Measurements from ENCODE around the gene DHRS4L2. TPM values are rescaled to one million over a fixed set of nuclear protein-coding genes. Genes with fewer than 3 reads are reported as not detected.

The DHRS4L2 gene
- polyA plus RNA-seq, 3 donors, result 36.1 to 44.3 (median 36.8) TPM

- DNase-seq, result no peak
Measured at GRCh38 chr14:24052656-24053547, 64.2 kb downstream of the DHRS4L2 start.

DNA sequence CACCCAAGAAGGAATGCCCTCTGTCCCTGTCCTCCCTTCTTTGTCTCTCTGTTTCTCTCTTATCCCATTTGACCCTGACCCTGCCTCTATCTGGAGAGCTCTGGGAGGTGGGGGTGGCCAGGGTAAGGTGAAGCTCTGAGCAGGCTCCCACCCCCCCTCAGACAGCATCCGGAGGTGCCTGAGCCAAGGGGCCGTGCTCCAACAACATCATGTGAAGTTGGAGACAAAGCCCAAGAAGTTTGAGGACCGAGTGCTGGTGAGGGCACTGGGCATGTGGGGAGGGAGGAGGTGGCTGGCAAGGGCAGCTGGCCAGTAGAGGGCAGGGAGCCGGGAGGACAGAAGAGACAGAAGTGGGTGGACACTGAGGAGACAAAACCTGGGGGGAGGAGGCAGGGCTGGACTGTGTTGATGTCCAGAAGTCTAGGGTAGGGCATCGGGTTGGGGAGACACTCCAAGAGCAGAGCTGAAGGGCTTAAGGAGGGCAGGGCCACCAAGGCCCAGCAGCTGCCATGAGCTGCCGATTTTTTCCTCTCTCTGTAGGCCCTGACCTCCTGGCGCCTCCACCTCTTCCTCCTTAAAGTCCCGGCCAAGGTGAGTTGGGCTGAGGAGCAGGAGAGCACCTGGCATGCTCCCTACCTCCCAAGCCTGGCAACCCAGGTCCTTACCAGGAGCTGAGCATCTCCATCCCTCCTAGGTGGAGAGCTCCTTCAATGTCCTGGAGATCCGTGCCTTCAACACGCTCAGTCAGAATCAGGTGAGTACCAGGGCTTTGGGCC is 65.0 kb downstream of the DHRS4L2 start:
- DNase-seq, result no peak

GRCh38 chr14:24054324-24054641 is 65.6 kb downstream of the DHRS4L2 start:
- no peak for DNase-seq

DNA sequence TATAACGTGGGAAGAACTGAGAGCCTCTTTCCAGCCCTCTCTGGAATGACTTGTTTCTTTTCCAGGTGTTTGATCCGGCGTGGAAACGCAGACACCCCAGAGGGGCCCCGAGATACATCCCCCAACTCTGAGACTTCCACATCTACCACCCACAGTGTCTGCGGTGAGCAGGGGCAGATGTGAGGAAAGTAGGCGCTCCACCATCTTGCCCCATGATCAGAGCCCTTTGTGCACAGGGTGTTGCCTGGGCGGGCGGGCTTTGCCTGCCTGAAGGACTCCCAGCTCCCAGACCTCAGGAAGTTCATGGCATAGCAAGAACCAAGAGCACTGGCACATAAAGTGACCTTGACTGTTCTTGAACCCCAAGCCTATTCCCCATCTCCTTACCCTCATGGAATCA is 65.9 kb downstream of the DHRS4L2 start:
- DNase-seq, result no peak

Other genes starting within 250 kb of the DHRS4L2 start
- 10 to 100 TPM; 56.3 to 69.2 (median 65.6) TPM for gene DHRS4, start 35.2 kb upstream of the DHRS4L2 start, polyA plus RNA-seq (ENCODE audit: insufficient read length in 3 of 3)
- 1 to 10 TPM; 2.2 to 2.4 (median 2.4) TPM for gene CARMIL3, start 63.1 kb downstream of the DHRS4L2 start, polyA plus RNA-seq (ENCODE audit: insufficient read length in 3 of 3)
- under 1 TPM in 1 of 3 donors, not detected in 2; 0.24 TPM for gene CPNE6, start 82.6 kb downstream of the DHRS4L2 start, polyA plus RNA-seq (ENCODE audit: insufficient read length in 3 of 3)
- 10 to 100 TPM; 37.7 to 41.7 (median 40.0) TPM for gene PCK2, start 105.4 kb downstream of the DHRS4L2 start, polyA plus RNA-seq (ENCODE audit: insufficient read length in 3 of 3)
- gene DCAF11, start 125.8 kb downstream of the DHRS4L2 start, polyA plus RNA-seq (ENCODE audit: insufficient read length in 3 of 3), result 10 to 100 TPM; 82.2 to 96.2 (median 92.8) TPM
- 1 to 10 TPM; 2.7 to 3.2 (median 2.9) TPM for gene NRL, start 126.0 kb downstream of the DHRS4L2 start, polyA plus RNA-seq (ENCODE audit: insufficient read length in 3 of 3)
- gene FITM1, start 141.7 kb downstream of the DHRS4L2 start, polyA plus RNA-seq (ENCODE audit: insufficient read length in 3 of 3), result 1 to 10 TPM; 1.1 to 2.3 (median 1.5) TPM
- gene PSME1, start 147.3 kb downstream of the DHRS4L2 start, polyA plus RNA-seq (ENCODE audit: insufficient read length in 3 of 3), result 100 to 1,000 TPM; 175 to 216 (median 196) TPM
- gene EMC9, start 152.7 kb downstream of the DHRS4L2 start, polyA plus RNA-seq (ENCODE audit: insufficient read length in 3 of 3), result 10 to 100 TPM; 19.8 to 29.7 (median 21.1) TPM
- 100 to 1,000 TPM; 145 to 164 (median 151) TPM for gene PSME2, start 157.7 kb downstream of the DHRS4L2 start, polyA plus RNA-seq (ENCODE audit: insufficient read length in 3 of 3)
- gene RNF31, start 158.6 kb downstream of the DHRS4L2 start, polyA plus RNA-seq (ENCODE audit: insufficient read length in 3 of 3), result 10 to 100 TPM; 46.4 to 70.4 (median 53.4) TPM
- 10 to 100 TPM; 56.8 to 68.9 (median 57.2) TPM for gene IRF9, start 172.3 kb downstream of the DHRS4L2 start, polyA plus RNA-seq (ENCODE audit: insufficient read length in 3 of 3)
- gene REC8, start 183.2 kb downstream of the DHRS4L2 start, polyA plus RNA-seq (ENCODE audit: insufficient read length in 3 of 3), result 10 to 100 TPM; 71.4 to 85.6 (median 80.8) TPM
- 10 to 100 TPM; 39.6 to 48.5 (median 42.8) TPM for gene IPO4, start 199.9 kb downstream of the DHRS4L2 start, polyA plus RNA-seq (ENCODE audit: insufficient read length in 3 of 3)
- 10 to 100 TPM; 45.2 to 55.8 (median 46.7) TPM for gene TM9SF1, start 206.5 kb downstream of the DHRS4L2 start, polyA plus RNA-seq (ENCODE audit: insufficient read length in 3 of 3)
- 10 to 100 TPM in 2 of 3 donors, 1 to 10 TPM in 1; 3.9 to 17.9 (median 14.1) TPM for gene TSSK4, start 216.8 kb downstream of the DHRS4L2 start, polyA plus RNA-seq (ENCODE audit: insufficient read length in 3 of 3)
- 10 to 100 TPM; 50.6 to 70.2 (median 58.2) TPM for gene CHMP4A, start 224.6 kb downstream of the DHRS4L2 start, polyA plus RNA-seq (ENCODE audit: insufficient read length in 3 of 3)
- gene MDP1, start 227.1 kb downstream of the DHRS4L2 start, polyA plus RNA-seq (ENCODE audit: insufficient read length in 3 of 3), result 10 to 100 TPM; 13.0 to 20.1 (median 15.3) TPM
- 100 to 1,000 TPM; 197 to 260 (median 254) TPM for gene NEDD8, start 243.4 kb downstream of the DHRS4L2 start, polyA plus RNA-seq (ENCODE audit: insufficient read length in 3 of 3)
- 100 to 1,000 TPM; 120 to 132 (median 123) TPM for gene GMPR2, start 244.0 kb downstream of the DHRS4L2 start, polyA plus RNA-seq (ENCODE audit: insufficient read length in 3 of 3)

All from renal pelvis (tissue), 4 donors.